Activated T-helper 2 cell treated with anti-CD3 and anti-CD28 coated beads, Interferon-gamma antibody, Interleukin-2, Interleukin-4, amounts not matched to agents 10 μg/mL and 5 μg/mL and 100 μg/mL, durations not matched to agents 14 hours and 24 hours and 36 hours (primary cell): Measurements from ENCODE around the gene VDR. TPM values are rescaled to one million over a fixed set of nuclear protein-coding genes. Genes with fewer than 3 reads are reported as not detected.

Source experiments
- DNase-seq: peaks from one replicate; pipeline ENCODE4 v3.0.0; 2021; ENCODE audit warnings: low spot score
- H3K27ac Mint-ChIP-seq: one replicate; pipeline ENCODE4 v1.8.0; 2021; ENCODE audit warnings: mixed read lengths
- H3K27me3 Mint-ChIP-seq: one replicate; pipeline ENCODE4 v1.8.0; 2021; ENCODE audit warnings: low read depth, mixed read lengths
- H3K36me3 Mint-ChIP-seq: one replicate; pipeline ENCODE4 v1.8.0; 2021; ENCODE audit warnings: low read depth, mixed read lengths
- H3K4me1 Mint-ChIP-seq: one replicate; pipeline ENCODE4 v1.8.0; 2021; ENCODE audit warnings: low read depth, mixed read lengths
- H3K4me3 Mint-ChIP-seq: one replicate; pipeline ENCODE4 v1.8.0; 2021; ENCODE audit warnings: low read depth, mild to moderate bottlenecking, moderate library complexity, mixed read lengths
- H3K9me3 Mint-ChIP-seq: one replicate; pipeline ENCODE4 v1.8.0; 2021; ENCODE audit warnings: mixed read lengths
- intact Hi-C: fragments of 100-400 bp; cut with micrococcal nuclease; formaldehyde crosslinking; loops from one replicate; pipeline ENCODE4 v1.15.1; 2023
- total RNA-seq: library from RNA; stranded (reverse); gene quantifications from 2 replicates; pipeline ENCODE4 v1.2.3, GENCODE V29; 2022

VDR gene
- total RNA-seq, 1 donor from 2014 or later, result 317 TPM

GRCh38 chr12:47941871-47942613, 37.2 kb upstream of the VDR start:
- H3K27me3 Mint-ChIP-seq, result peaks cover 23% of the 10 kb centered on the region
- H3K4me3 Mint-ChIP-seq, result no peak overlapping the region
- H3K4me1 Mint-ChIP-seq, result peaks cover 7% of the 10 kb centered on the region
- no peak overlapping the region for H3K27ac Mint-ChIP-seq
- intact Hi-C loops, result no loop called here
- DNase-seq, result no peak
- no peaks in the 10 kb centered on the region for H3K9me3 Mint-ChIP-seq
- H3K36me3 Mint-ChIP-seq, result no peaks in the 10 kb centered on the region

GRCh38 chr12:47941475-47941780, 36.6 kb upstream of the VDR start:
- no peak for DNase-seq
- no peaks in the 10 kb centered on the region for H3K36me3 Mint-ChIP-seq
- H3K27ac Mint-ChIP-seq, result no peak overlapping the region
- intact Hi-C loops, result no loop called here
- H3K9me3 Mint-ChIP-seq, result no peaks in the 10 kb centered on the region
- H3K4me1 Mint-ChIP-seq, result peaks cover 7% of the 10 kb centered on the region
- no peak overlapping the region for H3K4me3 Mint-ChIP-seq
- peaks cover 23% of the 10 kb centered on the region for H3K27me3 Mint-ChIP-seq

DNA sequence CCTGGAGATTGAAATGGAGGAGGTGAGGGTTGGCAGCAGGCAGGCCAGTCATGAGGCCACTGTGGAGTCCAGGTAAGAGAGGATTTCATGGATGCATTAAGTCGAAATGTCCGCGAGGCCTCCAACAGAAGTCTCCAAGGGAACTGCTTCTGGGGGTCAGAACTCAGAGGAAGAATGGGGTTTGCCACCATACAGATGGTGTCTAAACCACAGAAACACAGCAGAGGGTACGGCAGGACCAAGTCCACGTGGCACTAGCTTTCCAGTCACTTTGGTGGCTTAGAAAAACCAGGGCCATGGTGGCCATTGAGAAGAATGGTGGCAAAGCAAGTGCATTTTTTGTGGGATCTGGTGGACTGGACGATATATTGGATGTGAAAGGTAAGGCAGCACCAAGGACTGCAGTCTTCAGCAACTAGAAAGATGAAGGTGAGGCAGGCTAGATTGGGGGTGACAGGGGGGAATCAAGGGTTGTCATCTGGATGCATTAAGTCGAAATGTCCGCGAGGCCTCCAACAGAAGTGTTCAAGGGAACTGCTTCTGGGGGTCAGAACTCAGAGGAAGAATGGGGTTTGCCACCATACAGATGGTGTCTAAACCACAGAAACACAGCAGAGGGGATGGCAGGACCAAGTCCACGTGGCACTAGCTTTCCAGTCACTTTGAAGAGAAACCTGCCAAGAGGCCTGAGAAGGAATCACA, 36.1 kb upstream of the VDR start:
- no peak for DNase-seq
- no peaks in the 10 kb centered on the region for H3K9me3 Mint-ChIP-seq
- no peak overlapping the region for H3K4me3 Mint-ChIP-seq
- no peak overlapping the region for H3K27ac Mint-ChIP-seq
- peaks cover 7% of the 10 kb centered on the region for H3K4me1 Mint-ChIP-seq
- H3K27me3 Mint-ChIP-seq, result peaks cover 26% of the 10 kb centered on the region
- no peaks in the 10 kb centered on the region for H3K36me3 Mint-ChIP-seq
- intact Hi-C loops, result no loop called here

DNA sequence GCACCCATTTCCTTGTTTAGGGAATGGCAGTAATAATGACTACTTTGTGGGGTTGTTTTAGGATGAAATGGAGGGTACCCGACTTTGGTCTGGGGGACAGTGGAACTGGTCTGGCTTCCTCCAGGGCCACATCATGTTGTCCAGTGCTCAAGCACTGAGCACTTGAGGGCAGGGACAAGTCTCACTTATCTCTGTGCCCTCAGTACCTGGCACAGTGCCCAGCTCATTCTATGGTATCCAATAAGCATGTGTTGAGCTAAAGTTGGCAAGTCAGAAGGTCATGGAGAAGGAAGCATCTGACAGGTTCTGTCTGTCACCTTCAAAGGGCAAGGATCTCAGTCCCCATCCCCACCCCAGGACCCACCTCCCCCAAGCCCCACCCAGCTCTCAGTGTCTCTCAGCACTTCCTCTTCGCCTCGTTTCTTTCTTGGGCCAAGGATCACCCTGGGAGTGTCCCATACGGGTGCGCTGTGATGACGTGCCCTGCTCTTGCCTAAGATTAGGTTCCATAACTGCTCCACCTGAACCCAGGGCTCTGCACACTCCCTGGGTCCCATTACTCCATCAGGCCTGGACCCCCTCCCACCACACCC, 34.3 kb upstream of the VDR start:
- Mint-ChIP-seq H3K9me3 (no peaks in the 10 kb centered on the region), H3K27me3 (peaks cover 30% of the 10 kb centered on the region), H3K4me1 (peaks cover 7% of the 10 kb centered on the region), H3K36me3 (no peaks in the 10 kb centered on the region), H3K4me3 (no peak overlapping the region), H3K27ac (no peak overlapping the region)
- no peak for DNase-seq
- intact Hi-C loops, result no loop called here

DNA sequence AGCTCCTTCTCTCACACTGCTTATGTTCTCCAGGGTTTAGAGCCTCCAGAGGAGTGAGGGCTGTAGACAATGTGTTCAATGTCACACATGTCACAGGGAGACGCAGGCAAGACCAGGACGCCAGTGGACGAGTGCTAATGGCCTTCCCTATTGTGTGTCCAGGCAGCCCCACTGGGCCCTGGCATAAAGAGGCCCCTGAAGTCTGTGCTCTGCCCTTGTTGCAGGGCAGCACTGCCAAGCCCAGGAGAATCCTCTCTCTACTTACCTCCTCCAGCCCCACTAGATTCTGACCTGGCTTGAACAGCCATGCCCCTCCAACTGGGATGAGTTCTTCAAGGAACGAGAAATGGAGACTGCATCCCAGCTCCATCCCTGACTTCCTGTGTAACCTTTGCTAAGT, 33.8 kb upstream of the VDR start:
- intact Hi-C loops, result no loop called here

DNA sequence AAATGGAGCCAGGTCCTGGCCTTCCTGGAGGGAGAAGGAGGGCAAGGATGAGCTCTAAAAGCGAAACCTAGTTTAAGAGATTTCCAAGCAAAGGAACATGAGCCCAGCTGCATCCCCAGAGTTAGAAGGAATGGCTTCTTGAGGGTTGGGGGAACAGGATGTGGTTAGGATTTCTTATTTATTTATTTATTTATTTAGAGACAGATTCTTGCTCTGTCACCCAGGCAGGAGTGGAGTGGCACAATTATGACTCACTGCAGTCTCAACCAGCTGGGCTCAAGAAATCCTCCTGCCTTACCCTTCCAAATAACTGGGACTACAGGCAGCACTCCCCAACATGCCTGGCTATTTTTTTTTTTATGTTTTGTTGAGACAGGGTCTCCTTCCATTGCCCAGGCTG, 33.3 kb upstream of the VDR start:
- peaks cover 31% of the 10 kb centered on the region for H3K27me3 Mint-ChIP-seq

More for the DNA sequence above, 33.8 kb upstream of the VDR start:
- no peak overlapping the region for H3K27ac Mint-ChIP-seq
- DNase-seq, result no peak
- H3K27me3 Mint-ChIP-seq, result peaks cover 30% of the 10 kb centered on the region
- no peaks in the 10 kb centered on the region for H3K9me3 Mint-ChIP-seq
- H3K4me3 Mint-ChIP-seq, result no peak overlapping the region
- peaks cover 7% of the 10 kb centered on the region for H3K4me1 Mint-ChIP-seq
- no peaks in the 10 kb centered on the region for H3K36me3 Mint-ChIP-seq

GRCh38 chr12:47935184-47935583, 30.4 kb upstream of the VDR start:
- Mint-ChIP-seq H3K27ac (no peak overlapping the region), H3K27me3 (peaks cover 31% of the 10 kb centered on the region), H3K4me1 (peaks cover 4% of the 10 kb centered on the region), H3K36me3 (no peaks in the 10 kb centered on the region), H3K9me3 (no peaks in the 10 kb centered on the region), H3K4me3 (no peak overlapping the region)
- DNase-seq, result no peak
- intact Hi-C loops, result no loop called here

More for the DNA sequence above, 33.3 kb upstream of the VDR start:
- no peak for DNase-seq
- no peak overlapping the region for H3K27ac Mint-ChIP-seq
- intact Hi-C loops, result no loop called here
- peaks cover 7% of the 10 kb centered on the region for H3K4me1 Mint-ChIP-seq
- no peak overlapping the region for H3K4me3 Mint-ChIP-seq
- no peaks in the 10 kb centered on the region for H3K36me3 Mint-ChIP-seq
- H3K9me3 Mint-ChIP-seq, result no peaks in the 10 kb centered on the region

- H3K4me3 Mint-ChIP-seq, result no peak overlapping the region
- peaks cover 4% of the 10 kb centered on the region for H3K4me1 Mint-ChIP-seq
- H3K27me3 Mint-ChIP-seq, result peaks cover 21% of the 10 kb centered on the region
- H3K27ac Mint-ChIP-seq, result no peak overlapping the region
- intact Hi-C loops, result no loop called here
- no peaks in the 10 kb centered on the region for H3K36me3 Mint-ChIP-seq
- no peak for DNase-seq
- no peaks in the 10 kb centered on the region for H3K9me3 Mint-ChIP-seq
These were observed 26.4 kb upstream of the VDR start for GRCh38 chr12:47931187-47931586.

GRCh38 chr12:47930634-47931033, 25.8 kb upstream of the VDR start:
- Mint-ChIP-seq H3K27ac (no peak overlapping the region), H3K4me1 (peaks cover 4% of the 10 kb centered on the region), H3K4me3 (no peak overlapping the region), H3K9me3 (no peaks in the 10 kb centered on the region), H3K36me3 (no peaks in the 10 kb centered on the region), H3K27me3 (peaks cover 18% of the 10 kb centered on the region)
- intact Hi-C loops, result no loop called here
- DNase-seq, result no peak

- H3K36me3 Mint-ChIP-seq, result no peaks in the 10 kb centered on the region
- intact Hi-C loops, result no loop called here
- H3K27ac Mint-ChIP-seq, result no peak overlapping the region
- H3K4me3 Mint-ChIP-seq, result no peak overlapping the region
- peaks cover 6% of the 10 kb centered on the region for H3K4me1 Mint-ChIP-seq
- H3K9me3 Mint-ChIP-seq, result no peaks in the 10 kb centered on the region
- peaks cover 30% of the 10 kb centered on the region for H3K27me3 Mint-ChIP-seq
- DNase-seq, result no peak
These were observed 22.6 kb upstream of the VDR start for GRCh38 chr12:47927346-47927745.

GRCh38 chr12:47921907-47922306, 17.1 kb upstream of the VDR start:
- Mint-ChIP-seq H3K27me3 (peaks cover 32% of the 10 kb centered on the region), H3K4me1 (peaks cover 7% of the 10 kb centered on the region), H3K36me3 (no peaks in the 10 kb centered on the region), H3K4me3 (no peak overlapping the region), H3K9me3 (no peaks in the 10 kb centered on the region), H3K27ac (no peak overlapping the region)
- intact Hi-C loops, result no loop called here
- DNase-seq, result no peak

DNA sequence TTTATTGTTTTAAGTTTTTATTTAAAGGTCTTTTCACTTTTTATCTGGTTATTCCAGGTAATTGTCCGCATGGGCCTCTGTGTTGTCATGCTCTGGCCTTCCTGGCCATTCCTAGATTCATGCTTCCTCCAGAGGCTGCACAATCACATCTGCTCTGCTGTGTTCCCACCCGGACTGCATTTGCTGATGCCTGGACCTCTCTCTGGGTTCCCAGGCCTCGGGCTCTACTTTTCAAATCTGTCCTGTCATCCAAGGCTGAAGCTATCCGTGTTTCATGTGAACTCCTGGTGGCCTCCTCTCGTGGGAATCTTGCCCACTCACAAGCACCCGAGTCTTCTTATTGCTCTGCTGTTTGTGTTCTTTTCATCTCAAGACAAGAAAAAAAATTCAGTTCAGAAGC, 16.1 kb upstream of the VDR start:
- H3K36me3 Mint-ChIP-seq, result no peaks in the 10 kb centered on the region
- peaks cover 7% of the 10 kb centered on the region for H3K4me1 Mint-ChIP-seq
- peaks cover 35% of the 10 kb centered on the region for H3K27me3 Mint-ChIP-seq
- intact Hi-C loops, result no loop called here
- H3K9me3 Mint-ChIP-seq, result no peaks in the 10 kb centered on the region
- no peak for DNase-seq
- H3K4me3 Mint-ChIP-seq, result no peak overlapping the region
- H3K27ac Mint-ChIP-seq, result no peak overlapping the region

DNA sequence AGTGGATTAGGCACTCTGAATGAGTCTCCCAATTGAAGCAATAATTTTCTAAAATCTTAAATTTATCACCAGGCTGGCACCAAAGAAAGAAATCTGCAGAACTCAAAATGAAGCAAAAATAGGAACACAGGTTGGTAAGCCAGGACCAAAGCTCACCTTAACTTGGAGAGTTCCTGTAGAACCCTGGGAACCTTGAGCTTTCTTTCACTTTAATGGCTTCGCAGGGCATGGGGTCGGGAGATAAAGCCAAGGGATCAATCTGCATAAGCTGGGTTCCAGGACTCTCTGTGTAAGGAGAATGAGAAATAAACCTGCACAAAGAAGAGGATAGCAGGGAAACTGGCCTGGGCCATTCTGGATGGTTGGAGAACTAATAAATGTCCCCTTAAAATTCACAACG, 8.3 kb upstream of the VDR start:
- Mint-ChIP-seq H3K36me3 (no peaks in the 10 kb centered on the region), H3K27me3 (peaks cover 29% of the 10 kb centered on the region), H3K27ac (no peak overlapping the region), H3K9me3 (peaks cover 6% of the 10 kb centered on the region), H3K4me1 (peaks cover 3% of the 10 kb centered on the region), H3K4me3 (no peak overlapping the region)
- DNase-seq, result no peak
- intact Hi-C loops, result no loop called here
